Colonic mucosa (tissue), 4 donors: ENCODE results near the gene FAM43A. TPM values are rescaled to one million over a fixed set of nuclear protein-coding genes. Genes with fewer than 3 reads are reported as not detected.

Experiments
- DNase-seq: peaks from one replicate; pipeline ENCODE4 v3.0.0-alpha.2; 2020
- H3K27ac ChIP-seq: fragments of 200-600 bp; one replicate; pipeline ENCODE4 v1.8.0; 2021
- H3K27me3 ChIP-seq: fragments of 200-600 bp; one replicate; pipeline ENCODE4 v1.8.0; 2021
- H3K36me3 ChIP-seq: fragments of 200-600 bp; one replicate; pipeline ENCODE4 v1.8.0; 2021
- H3K4me1 ChIP-seq: fragments of 200-600 bp; one replicate; pipeline ENCODE4 v1.8.0; 2021; ENCODE audit warnings: mild to moderate bottlenecking
- H3K4me3 ChIP-seq: fragments of 200-600 bp; one replicate; pipeline ENCODE4 v1.8.0; 2021
- H3K9ac ChIP-seq, 2 donors: one replicate each; pipeline ENCODE4 v1.7.0; 2013; ENCODE audit warnings: control low read depth in 2 of 2, low read depth in 2 of 2, low read length in 2 of 2
- H3K9me3 ChIP-seq: fragments of 200-600 bp; one replicate; pipeline ENCODE4 v1.8.0; 2021
- intact Hi-C: fragments of 100-400 bp; cut with DNase I; formaldehyde crosslinking; loops from one replicate; pipeline ENCODE4 v1.14.1; 2022
- total RNA-seq, 2 donors: library from RNA; stranded (reverse); fragmentation: NEBNext Ultra II Directional in 1 of 2; extraction: Animal tissue kit (Norgen Biotek cat#: 25700) in 1 of 2; gene quantifications; one replicate each; pipeline ENCODE4 v1.2.1, GENCODE V29; 2021
- TF ChIP-seq, protein P1 (sequence below): fragments of 200-600 bp; IDR thresholded peaks from one replicate; pipeline ENCODE4 v1.8.0; 2022; ENCODE audit warnings: antibody characterized with exemption, mild to moderate bottlenecking
- donor health status: healthy.
- donor health status: DM: no; HTN: no; CAD: no.
- donor health status: DM: no; HTN: no; CAD: no.

Gene FAM43A
- total RNA-seq, 2 donors from 2014 or later, result 7.2 to 10.2 TPM

GRCh38 chr3:194676471-194676870, 9.2 kb upstream of the FAM43A start:
- no peaks in the 10 kb centered on the region for H3K4me1 ChIP-seq
- no peak overlapping the region for H3K27ac ChIP-seq
- no peaks in the 10 kb centered on the region for H3K9me3 ChIP-seq
- intact Hi-C loops, result loop anchor here (2.0 kb wide), 1 partner anchor 586 kb away; no protein-coding TSS in a partner anchor
- no peak overlapping the region for H3K4me3 ChIP-seq
- H3K36me3 ChIP-seq, result no peaks in the 10 kb centered on the region
- TF ChIP-seq, protein P1, sequence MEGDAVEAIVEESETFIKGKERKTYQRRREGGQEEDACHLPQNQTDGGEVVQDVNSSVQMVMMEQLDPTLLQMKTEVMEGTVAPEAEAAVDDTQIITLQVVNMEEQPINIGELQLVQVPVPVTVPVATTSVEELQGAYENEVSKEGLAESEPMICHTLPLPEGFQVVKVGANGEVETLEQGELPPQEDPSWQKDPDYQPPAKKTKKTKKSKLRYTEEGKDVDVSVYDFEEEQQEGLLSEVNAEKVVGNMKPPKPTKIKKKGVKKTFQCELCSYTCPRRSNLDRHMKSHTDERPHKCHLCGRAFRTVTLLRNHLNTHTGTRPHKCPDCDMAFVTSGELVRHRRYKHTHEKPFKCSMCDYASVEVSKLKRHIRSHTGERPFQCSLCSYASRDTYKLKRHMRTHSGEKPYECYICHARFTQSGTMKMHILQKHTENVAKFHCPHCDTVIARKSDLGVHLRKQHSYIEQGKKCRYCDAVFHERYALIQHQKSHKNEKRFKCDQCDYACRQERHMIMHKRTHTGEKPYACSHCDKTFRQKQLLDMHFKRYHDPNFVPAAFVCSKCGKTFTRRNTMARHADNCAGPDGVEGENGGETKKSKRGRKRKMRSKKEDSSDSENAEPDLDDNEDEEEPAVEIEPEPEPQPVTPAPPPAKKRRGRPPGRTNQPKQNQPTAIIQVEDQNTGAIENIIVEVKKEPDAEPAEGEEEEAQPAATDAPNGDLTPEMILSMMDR, result no peak
- H3K27me3 ChIP-seq, result no peaks in the 10 kb centered on the region
- DNase-seq, result no peak
- H3K9ac ChIP-seq, result no peak overlapping the region

DNA sequence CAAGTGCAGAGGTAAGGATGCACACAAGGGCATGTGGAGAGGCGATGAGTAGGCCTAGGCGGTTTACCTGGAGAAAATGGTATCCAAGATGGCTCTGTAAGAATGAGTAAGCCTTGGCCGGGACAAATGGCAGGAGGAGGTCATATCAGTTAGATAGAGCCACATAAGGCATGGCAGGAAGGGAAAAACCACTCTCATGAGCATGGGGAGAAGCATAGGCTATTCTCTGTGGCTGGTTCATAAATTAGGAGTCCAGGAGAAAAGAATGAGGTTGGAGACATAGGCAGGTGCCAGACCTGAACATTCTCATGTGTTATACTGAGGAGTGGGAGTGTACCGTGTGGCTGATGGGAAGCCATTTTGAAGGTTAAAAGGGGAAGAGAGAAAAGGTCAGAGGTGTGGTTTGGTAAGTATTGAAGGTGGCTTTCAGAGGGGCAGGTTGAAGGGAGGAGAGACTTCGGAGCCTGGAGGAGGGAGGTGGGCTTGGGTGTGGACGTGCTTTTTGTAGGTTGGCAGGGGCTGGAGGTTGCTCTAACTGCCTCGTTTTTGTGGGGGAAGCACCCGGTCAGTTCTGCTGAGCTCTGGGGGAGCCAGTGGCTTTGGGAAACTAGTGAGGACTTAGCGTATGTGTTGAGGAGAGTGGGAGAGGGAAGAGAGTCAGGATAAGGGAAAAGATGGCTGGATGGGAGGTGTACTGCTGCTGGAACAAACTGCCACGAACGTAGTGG, 4.6 kb upstream of the FAM43A start:
- Histone ChIP-seq H3K36me3 (no peaks in the 10 kb centered on the region), H3K27me3 (no peaks in the 10 kb centered on the region), H3K27ac (no peak overlapping the region), H3K9me3 (no peaks in the 10 kb centered on the region), H3K9ac (no peak overlapping the region), H3K4me1 (no peaks in the 10 kb centered on the region), H3K4me3 (no peak overlapping the region)
- TF ChIP-seq, protein P1, result no peak
- DNase-seq, result no peak
- intact Hi-C loops, result loop anchor here (5.0 kb wide), 1 partner anchor 306 kb away; no protein-coding TSS in a partner anchor

GRCh38 chr3:194682189-194682693, 3.4 kb upstream of the FAM43A start:
- intact Hi-C loops, result loop anchor here (5.0 kb wide), 1 partner anchor 305 kb away; no protein-coding TSS in a partner anchor
- Histone ChIP-seq H3K4me3 (no peak overlapping the region), H3K9me3 (no peaks in the 10 kb centered on the region), H3K36me3 (no peaks in the 10 kb centered on the region), H3K27ac (no peak overlapping the region), H3K4me1 (peaks cover 6% of the 10 kb centered on the region), H3K27me3 (no peaks in the 10 kb centered on the region), H3K9ac (no peak overlapping the region)
- DNase-seq, result no peak
- TF ChIP-seq, protein P1, result no peak

- Histone ChIP-seq H3K4me3 (no peak overlapping the region), H3K27me3 (no peaks in the 10 kb centered on the region), H3K9me3 (no peaks in the 10 kb centered on the region), H3K27ac (no peak overlapping the region), H3K36me3 (no peaks in the 10 kb centered on the region), H3K9ac (peak overlapping the region in 1 of 2 donors; percentile 41), H3K4me1 (peaks cover 8% of the 10 kb centered on the region)
- DNase-seq, result peak; percentile 80
- intact Hi-C loops, result loop anchor here (5.0 kb wide), 1 partner anchor 304 kb away; no protein-coding TSS in a partner anchor
- TF ChIP-seq, protein P1, result peak; percentile 80
These were observed 2.9 kb upstream of the FAM43A start for GRCh38 chr3:194682694-194683310.

GRCh38 chr3:194683380-194683779, 2.3 kb upstream of the FAM43A start:
- Histone ChIP-seq H3K36me3 (no peaks in the 10 kb centered on the region), H3K9ac (peak overlapping the region in 1 of 2 donors; percentile 41), H3K4me3 (no peak overlapping the region), H3K4me1 (peaks cover 11% of the 10 kb centered on the region), H3K9me3 (no peaks in the 10 kb centered on the region), H3K27ac (no peak overlapping the region), H3K27me3 (no peaks in the 10 kb centered on the region)
- DNase-seq, result no peak
- TF ChIP-seq, protein P1, result no peak
- intact Hi-C loops, result loop anchor here (5.0 kb wide), 1 partner anchor 304 kb away; no protein-coding TSS in a partner anchor
